Nephron progenitor cell (in vitro differentiated cells): ENCODE measurements around the gene CYTH4.

Experiments used
- DNase-seq: peaks from one replicate; pipeline ENCODE4 v3.0.0; 2021
- H3K27ac Mint-ChIP-seq: 2 replicates; pipeline ENCODE4 v1.8.0; 2021; ENCODE audit warnings: mild to moderate bottlenecking, moderate library complexity, mixed read lengths
- H3K27me3 Mint-ChIP-seq: 2 replicates; pipeline ENCODE4 v1.8.0; 2021; ENCODE audit warnings: mild to moderate bottlenecking, low read depth, mixed read lengths; ENCODE audit not compliant: poor library complexity
- H3K36me3 Mint-ChIP-seq: 2 replicates; pipeline ENCODE4 v1.8.0; 2021; ENCODE audit warnings: low read depth, mixed read lengths
- H3K4me1 Mint-ChIP-seq: 2 replicates; pipeline ENCODE4 v1.8.0; 2021; ENCODE audit warnings: mixed read lengths
- H3K4me3 Mint-ChIP-seq: 2 replicates; pipeline ENCODE4 v1.8.0; 2021; ENCODE audit warnings: mild to moderate bottlenecking, moderate library complexity, mixed read lengths
- H3K9me3 Mint-ChIP-seq: 2 replicates; pipeline ENCODE4 v1.8.0; 2021; ENCODE audit warnings: mild to moderate bottlenecking, moderate library complexity, mixed read lengths
- CTCF ChIP-seq: fragments of 200-600 bp; sonication (generic); IDR thresholded peaks from 2 replicates; pipeline ENCODE4 v1.5.0; 2021; ENCODE audit warnings: antibody characterized with exemption

The CYTH4 gene

DNA sequence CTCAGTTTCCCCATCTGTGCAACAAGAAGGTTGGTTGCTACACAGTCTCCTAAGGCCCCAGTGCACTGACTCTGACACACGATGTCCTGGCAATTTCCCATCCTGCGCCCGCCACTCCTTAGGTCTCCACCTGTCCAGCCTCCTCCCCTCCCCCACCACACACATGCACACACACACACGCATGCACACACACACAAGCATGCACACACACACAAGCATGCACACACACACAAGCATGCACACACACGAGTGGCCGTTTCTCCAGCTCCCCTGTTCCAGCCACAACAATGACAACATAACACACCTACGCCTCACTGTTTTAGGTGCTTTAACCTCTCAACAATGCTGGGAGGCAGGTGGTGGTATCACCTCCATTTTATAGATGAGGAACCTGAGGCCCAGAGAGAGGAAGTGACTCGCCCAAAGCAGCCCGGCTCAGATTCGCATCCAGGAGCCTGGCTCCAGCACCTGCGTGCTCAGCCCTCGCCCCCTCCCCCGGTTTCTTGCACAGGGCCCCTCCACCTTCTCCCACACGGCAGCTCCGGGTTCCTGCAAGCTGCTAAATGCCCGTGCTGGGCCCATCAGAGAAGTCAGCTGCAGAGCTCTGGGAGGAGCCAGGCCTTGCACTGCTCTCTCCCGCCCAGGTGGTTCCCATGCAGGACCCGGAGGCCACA lies 13.0 kb downstream of the CYTH4 start:
- TF ChIP-seq CTCF = no peak
- Mint-ChIP-seq H3K27me3 (peaks cover 19% of the 10 kb centered on the region), H3K4me3 (no peak overlapping the region), H3K9me3 (peaks cover 3% of the 10 kb centered on the region), H3K27ac (peak overlapping the region; percentile 48), H3K36me3 (no peaks in the 10 kb centered on the region), H3K4me1 (peaks cover 8% of the 10 kb centered on the region)
- no peak for DNase-seq

DNA sequence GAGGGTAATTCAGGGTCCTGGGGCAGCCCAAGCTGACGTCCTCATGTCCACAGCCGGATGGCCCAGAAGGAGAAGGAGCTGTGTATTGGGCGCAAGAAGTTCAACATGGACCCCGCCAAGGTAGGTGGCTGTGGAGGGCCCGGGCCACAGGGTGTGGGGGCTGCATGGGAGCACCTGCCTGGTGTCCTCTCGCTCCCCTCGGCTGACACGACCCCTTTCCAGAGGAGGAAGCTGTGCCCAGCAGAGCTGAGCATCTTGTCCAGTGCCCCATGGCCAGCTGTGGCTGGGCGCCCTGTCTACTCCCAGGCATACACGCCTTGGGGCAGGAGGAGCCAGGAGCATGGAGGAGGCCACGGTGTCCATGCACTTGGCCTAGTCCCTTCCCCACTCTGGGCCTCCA lies 13.6 kb downstream of the CYTH4 start:
- TF ChIP-seq CTCF = no peak
- DNase-seq = no peak
- no peak overlapping the region for H3K27ac Mint-ChIP-seq
- no peaks in the 10 kb centered on the region for H3K36me3 Mint-ChIP-seq
- H3K4me1 Mint-ChIP-seq = peaks cover 8% of the 10 kb centered on the region
- H3K9me3 Mint-ChIP-seq = peaks cover 3% of the 10 kb centered on the region
- H3K4me3 Mint-ChIP-seq = no peak overlapping the region
- peaks cover 17% of the 10 kb centered on the region for H3K27me3 Mint-ChIP-seq

- Mint-ChIP-seq H3K27ac (no peak overlapping the region), H3K4me1 (peaks cover 14% of the 10 kb centered on the region), H3K36me3 (no peaks in the 10 kb centered on the region), H3K27me3 (peaks cover 32% of the 10 kb centered on the region), H3K9me3 (no peaks in the 10 kb centered on the region), H3K4me3 (no peak overlapping the region)
- no peak for TF ChIP-seq CTCF
- DNase-seq = no peak
Observed at GRCh38 chr22:37298748-37299495, 16.6 kb downstream of the CYTH4 start.

DNA sequence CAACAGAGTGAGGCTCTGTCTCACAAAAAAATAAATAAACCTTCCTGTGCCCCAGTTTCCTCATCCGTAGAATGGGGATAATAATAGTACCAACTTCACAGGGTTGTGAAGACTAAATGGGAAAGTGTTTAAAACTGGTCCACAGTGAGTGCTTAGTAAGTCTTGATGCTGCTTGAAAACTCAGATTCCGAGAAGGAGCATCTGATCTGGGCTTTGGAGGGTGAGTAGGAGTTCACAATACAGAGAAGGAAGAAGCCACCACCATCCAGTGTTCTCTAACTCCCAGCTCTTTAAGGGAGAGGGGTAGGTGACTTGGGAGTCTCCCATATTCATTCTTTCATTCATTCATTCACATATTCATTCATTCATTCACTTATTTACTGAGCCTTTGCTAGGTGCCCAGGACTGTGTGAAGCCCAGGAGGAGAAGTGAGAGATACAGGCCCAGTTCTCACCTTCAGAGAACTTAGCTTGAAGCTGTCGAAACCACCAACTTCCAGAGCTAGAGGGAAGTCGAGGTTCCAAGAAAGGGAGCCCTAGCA lies 17.7 kb downstream of the CYTH4 start:
- no peak overlapping the region for H3K4me3 Mint-ChIP-seq
- H3K36me3 Mint-ChIP-seq = no peaks in the 10 kb centered on the region
- no peak for TF ChIP-seq CTCF
- H3K27me3 Mint-ChIP-seq = peaks cover 32% of the 10 kb centered on the region
- H3K4me1 Mint-ChIP-seq = peaks cover 14% of the 10 kb centered on the region
- DNase-seq = no peak
- H3K27ac Mint-ChIP-seq = no peak overlapping the region
- no peaks in the 10 kb centered on the region for H3K9me3 Mint-ChIP-seq

GRCh38 chr22:37300551-37301017 lies 18.3 kb downstream of the CYTH4 start:
- Mint-ChIP-seq H3K4me1 (peaks cover 14% of the 10 kb centered on the region), H3K27ac (no peak overlapping the region), H3K9me3 (no peaks in the 10 kb centered on the region), H3K36me3 (no peaks in the 10 kb centered on the region), H3K27me3 (peaks cover 34% of the 10 kb centered on the region), H3K4me3 (no peak overlapping the region)
- no peak for TF ChIP-seq CTCF
- no peak for DNase-seq
